ENCODE results near the gene LRTM2.

DNA sequence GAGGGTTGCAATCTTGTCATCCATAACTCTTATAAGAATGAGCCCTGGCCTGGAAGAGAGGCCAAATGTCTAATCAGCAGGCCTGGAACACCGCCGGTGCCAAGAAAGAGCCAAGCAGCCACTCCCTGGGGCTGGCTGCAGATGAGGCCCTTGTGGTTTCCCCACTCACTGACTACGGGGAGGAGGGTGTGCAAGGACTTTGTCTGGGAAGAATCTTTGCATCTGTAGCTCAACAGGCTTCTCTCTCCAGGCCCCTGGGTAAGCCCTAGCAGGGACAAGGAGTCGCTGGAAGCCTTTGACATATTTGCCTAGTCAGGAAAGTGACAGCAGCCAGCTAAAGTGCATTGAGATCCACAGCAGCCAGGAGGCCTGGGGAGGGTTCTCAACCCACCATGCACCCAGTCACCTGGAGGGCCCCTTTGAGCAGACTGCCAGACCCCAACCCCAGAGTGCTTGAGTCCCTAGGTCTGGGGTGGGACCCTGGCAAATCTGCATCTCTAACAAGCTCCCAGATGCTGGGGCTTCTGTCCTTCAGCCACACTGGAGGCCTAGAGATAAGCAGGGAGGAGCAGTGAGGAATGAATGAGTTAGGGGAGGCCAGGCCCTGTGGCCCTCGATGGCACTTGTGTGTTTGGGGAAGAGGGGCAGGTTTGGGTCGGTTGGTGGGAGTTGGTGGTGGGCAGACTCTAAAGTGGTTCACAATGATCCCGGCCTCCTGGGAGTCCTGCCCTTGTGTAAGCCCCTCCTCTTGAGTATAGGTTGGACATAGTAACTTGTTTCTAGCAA lies 13.9 kb upstream of the LRTM2 start:
- TF ChIP-seq, protein P1, sequence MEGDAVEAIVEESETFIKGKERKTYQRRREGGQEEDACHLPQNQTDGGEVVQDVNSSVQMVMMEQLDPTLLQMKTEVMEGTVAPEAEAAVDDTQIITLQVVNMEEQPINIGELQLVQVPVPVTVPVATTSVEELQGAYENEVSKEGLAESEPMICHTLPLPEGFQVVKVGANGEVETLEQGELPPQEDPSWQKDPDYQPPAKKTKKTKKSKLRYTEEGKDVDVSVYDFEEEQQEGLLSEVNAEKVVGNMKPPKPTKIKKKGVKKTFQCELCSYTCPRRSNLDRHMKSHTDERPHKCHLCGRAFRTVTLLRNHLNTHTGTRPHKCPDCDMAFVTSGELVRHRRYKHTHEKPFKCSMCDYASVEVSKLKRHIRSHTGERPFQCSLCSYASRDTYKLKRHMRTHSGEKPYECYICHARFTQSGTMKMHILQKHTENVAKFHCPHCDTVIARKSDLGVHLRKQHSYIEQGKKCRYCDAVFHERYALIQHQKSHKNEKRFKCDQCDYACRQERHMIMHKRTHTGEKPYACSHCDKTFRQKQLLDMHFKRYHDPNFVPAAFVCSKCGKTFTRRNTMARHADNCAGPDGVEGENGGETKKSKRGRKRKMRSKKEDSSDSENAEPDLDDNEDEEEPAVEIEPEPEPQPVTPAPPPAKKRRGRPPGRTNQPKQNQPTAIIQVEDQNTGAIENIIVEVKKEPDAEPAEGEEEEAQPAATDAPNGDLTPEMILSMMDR (IDR thresholded peaks at IDR 0.05; ENCODE audit: poor library complexity) = no peak
- no peak for TF ChIP-seq EZH2 (IDR thresholded peaks at IDR 0.05; ENCODE audit: borderline replicate concordance)
